ENCODE measurements around the gene ALDH3A1.

DNA sequence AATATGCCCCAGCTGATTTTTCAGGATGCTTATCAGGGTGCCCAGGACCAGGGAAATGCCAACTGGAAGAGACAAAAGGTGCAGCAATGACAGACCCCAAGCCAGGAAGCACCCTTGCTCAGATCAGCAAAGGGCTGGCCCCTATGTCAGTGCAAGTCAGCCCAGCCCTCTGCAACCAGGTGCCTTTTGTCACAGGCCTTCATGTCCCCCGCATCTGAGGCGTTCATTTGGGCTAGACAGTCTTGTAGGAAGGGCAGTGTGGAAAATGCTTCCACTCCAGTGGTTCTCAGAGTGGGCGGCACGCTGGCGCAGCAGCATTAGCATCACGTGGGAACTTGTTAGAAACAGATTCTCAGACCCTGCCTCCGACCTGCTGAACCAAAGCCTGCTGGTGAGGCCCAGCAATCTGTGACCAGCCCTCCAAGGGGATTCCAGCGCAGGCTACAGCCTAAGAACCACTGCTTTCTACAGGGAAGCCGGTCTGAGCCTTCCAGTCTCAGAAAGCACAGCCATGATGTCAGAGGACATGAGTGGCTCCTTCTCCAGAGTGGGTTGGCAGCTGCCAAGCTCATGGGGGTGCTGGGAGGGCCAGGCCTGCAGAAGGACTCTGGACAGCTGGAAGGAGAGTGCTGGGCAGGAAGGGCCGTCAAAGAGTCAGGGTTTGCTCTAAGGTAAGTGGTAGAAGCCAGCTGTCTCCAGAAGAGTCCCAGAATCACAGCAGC is 44.8 kb downstream of the ALDH3A1 start:
- TF ChIP-seq ZNF274 (IDR thresholded peaks at IDR 0.05; ENCODE audit: low read depth, low read length) (no peak), SUZ12 (IDR thresholded peaks at IDR 0.05; ENCODE audit: extremely low read depth, insufficient read depth, insufficient read length) (no peak)

Measured in NT2/D1 (cell line).